AG10803 (cell line): ENCODE results near the gene BSPRY.

ENCODE experiments used
- DNase-seq: peaks from one replicate; pipeline ENCODE4 v3.0.0; 2010; ENCODE audit warnings: low read depth
- H3K4me3 ChIP-seq: 2 replicates; pipeline ENCODE4 v1.5.1; 2011; ENCODE audit warnings: mild to moderate bottlenecking, low read length, control low read depth
- CTCF ChIP-seq: conservative IDR thresholded peaks from 2 replicates; pipeline ENCODE4 v1.5.1; 2011; ENCODE audit warnings: mild to moderate bottlenecking, low read length, control low read depth, inconsistent platforms

BSPRY gene

GRCh38 chr9:113393281-113393680, 43.9 kb downstream of the BSPRY start:
- TF ChIP-seq CTCF: no peak
- H3K4me3 ChIP-seq: no peak overlapping the region
- no peak for DNase-seq

GRCh38 chr9:113395000-113395861, 45.9 kb downstream of the BSPRY start:
- no peak overlapping the region for H3K4me3 ChIP-seq

DNA sequence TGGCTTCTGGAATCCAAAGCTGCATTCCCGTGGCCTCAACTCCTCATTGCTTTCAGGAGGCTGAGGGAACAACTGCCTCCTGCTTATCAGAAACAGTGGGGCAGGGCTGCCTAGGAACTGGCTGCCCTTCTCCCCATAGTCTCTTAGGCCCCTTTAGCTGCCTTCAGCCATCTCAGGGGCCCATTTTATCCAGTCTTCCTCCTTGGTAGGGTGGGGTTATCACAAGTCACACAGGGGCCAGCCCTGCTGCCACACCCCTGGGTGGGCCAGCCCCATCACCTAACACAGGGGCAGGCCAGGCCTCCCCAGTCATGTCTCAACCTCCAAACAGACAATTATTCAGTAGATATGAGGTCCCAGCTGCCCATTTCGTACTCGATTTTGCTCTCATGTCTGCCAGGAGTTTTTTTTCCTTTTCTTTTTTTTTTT, 47.9 kb downstream of the BSPRY start:
- TF ChIP-seq CTCF: no peak
- no peak for DNase-seq
- H3K4me3 ChIP-seq: no peak overlapping the region

More at GRCh38 chr9:113395000-113395861, 45.9 kb downstream of the BSPRY start:
- no peak for DNase-seq
- no peak for TF ChIP-seq CTCF

DNA sequence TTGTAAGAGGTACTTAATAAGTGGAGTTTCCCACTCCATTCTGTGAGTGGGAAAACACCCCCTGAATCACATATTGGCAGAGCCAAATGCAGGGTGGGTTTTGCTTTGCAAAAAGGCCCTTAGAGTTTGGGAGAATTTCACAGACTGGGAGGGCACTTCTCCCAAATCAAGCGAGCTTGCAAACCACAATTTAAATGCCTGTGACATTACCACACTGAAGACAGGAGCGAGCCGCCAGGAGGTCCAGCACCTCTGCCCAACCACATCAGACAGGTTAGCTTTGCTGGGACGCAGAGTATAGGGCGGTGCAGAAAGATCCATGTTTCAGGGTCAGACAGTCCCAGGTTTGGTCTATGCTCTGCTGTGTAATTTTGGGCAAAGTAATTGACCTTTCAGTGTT, 49.5 kb downstream of the BSPRY start:
- TF ChIP-seq CTCF: no peak
- no peak for DNase-seq
- no peak overlapping the region for H3K4me3 ChIP-seq

- H3K4me3 ChIP-seq: no peak overlapping the region; the same call in 1 of the 2 replicates
- TF ChIP-seq CTCF: no peak
- DNase-seq: no peak
Measured at GRCh38 chr9:113399646-113400200, 50.4 kb downstream of the BSPRY start.

GRCh38 chr9:113401027-113401792, 51.9 kb downstream of the BSPRY start, which contains the start of gene ALAD:
Gene ALAD, minus strand, starts transcription at chr9:113401284. Its CDS starts 7,725 bp downstream, at chr9:113393559.
- TF ChIP-seq CTCF: peak; percentile 74
- peak within 1 kb of the TSS; percentile 95 for H3K4me3 ChIP-seq
- peak; percentile 98 for DNase-seq
